HCT116 (cell line): ENCODE data around the gene RPL34.

Experiments used
- ATF3 ChIP-seq: IDR thresholded peaks from 2 replicates; pipeline ENCODE4 v1.6.1; 2012
- EZH2 ChIP-seq: fragments of 200-600 bp; sonication (generic); IDR thresholded peaks from 2 replicates; pipeline ENCODE4 v1.6.1; 2017; ENCODE audit warnings: antibody characterized with exemption, mixed run types
- POLR2A ChIP-seq: IDR thresholded peaks from 2 replicates; pipeline ENCODE4 v1.7.0; 2011; ENCODE audit warnings: borderline replicate concordance; ENCODE audit not compliant: insufficient read depth, insufficient read length; ENCODE audit errors: extremely low read depth
- RAD21 ChIP-seq: IDR thresholded peaks from 2 replicates; pipeline ENCODE4 v1.6.1; 2012; ENCODE audit warnings: low read depth, mild to moderate bottlenecking
- YY1 ChIP-seq: IDR thresholded peaks from 2 replicates; pipeline ENCODE4 v1.6.1; 2011; ENCODE audit warnings: low read length, low read depth, moderate library complexity, mild to moderate bottlenecking; ENCODE audit not compliant: insufficient replicate concordance; ENCODE audit errors: extremely low read depth
- TF ChIP-seq, protein P1 (sequence below), 3 experiments: fragments of 200-600 bp in 1 of 3; sonication (generic) in 1 of 3; IDR thresholded peaks in 2 of 3; conservative IDR thresholded peaks in 1 of 3; 2 replicates each; pipeline ENCODE4 v1.5.1; 2012 to 2017; ENCODE audit warnings: low read depth in 2 of 3, low read length in 2 of 3, antibody characterized with exemption in 1 of 3, borderline replicate concordance in 1 of 3, control low read depth in 1 of 3, mild to moderate bottlenecking in 1 of 3, mixed read lengths in 1 of 3, mixed run types in 1 of 3, moderate library complexity in 1 of 3; ENCODE audit not compliant: insufficient read depth in 1 of 3

GRCh38 chr4:108644237-108644636 is 23.9 kb downstream of the RPL34 start:
- TF ChIP-seq, protein P1, sequence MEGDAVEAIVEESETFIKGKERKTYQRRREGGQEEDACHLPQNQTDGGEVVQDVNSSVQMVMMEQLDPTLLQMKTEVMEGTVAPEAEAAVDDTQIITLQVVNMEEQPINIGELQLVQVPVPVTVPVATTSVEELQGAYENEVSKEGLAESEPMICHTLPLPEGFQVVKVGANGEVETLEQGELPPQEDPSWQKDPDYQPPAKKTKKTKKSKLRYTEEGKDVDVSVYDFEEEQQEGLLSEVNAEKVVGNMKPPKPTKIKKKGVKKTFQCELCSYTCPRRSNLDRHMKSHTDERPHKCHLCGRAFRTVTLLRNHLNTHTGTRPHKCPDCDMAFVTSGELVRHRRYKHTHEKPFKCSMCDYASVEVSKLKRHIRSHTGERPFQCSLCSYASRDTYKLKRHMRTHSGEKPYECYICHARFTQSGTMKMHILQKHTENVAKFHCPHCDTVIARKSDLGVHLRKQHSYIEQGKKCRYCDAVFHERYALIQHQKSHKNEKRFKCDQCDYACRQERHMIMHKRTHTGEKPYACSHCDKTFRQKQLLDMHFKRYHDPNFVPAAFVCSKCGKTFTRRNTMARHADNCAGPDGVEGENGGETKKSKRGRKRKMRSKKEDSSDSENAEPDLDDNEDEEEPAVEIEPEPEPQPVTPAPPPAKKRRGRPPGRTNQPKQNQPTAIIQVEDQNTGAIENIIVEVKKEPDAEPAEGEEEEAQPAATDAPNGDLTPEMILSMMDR (IDR thresholded peaks at IDR 0.05 in 2 of 3, conservative IDR thresholded peaks at IDR 0.05 in 1 of 3; ENCODE audit: borderline replicate concordance in 1 of 3, insufficient read depth in 1 of 3, low read depth in 2 of 3, low read length in 2 of 3), result no peak
- TF ChIP-seq YY1, result no peak
- TF ChIP-seq POLR2A, result no peak
- no peak for TF ChIP-seq RAD21
- no peak for TF ChIP-seq ATF3
- no peak for TF ChIP-seq EZH2
